ENCODE measurements around the gene MEIS1.
"Not testable (repeated sequence)": the region's sequence is repeated elsewhere in the genome, so short reads cannot be mapped to it uniquely, and the experiment has no call there.

The MEIS1 gene

DNA sequence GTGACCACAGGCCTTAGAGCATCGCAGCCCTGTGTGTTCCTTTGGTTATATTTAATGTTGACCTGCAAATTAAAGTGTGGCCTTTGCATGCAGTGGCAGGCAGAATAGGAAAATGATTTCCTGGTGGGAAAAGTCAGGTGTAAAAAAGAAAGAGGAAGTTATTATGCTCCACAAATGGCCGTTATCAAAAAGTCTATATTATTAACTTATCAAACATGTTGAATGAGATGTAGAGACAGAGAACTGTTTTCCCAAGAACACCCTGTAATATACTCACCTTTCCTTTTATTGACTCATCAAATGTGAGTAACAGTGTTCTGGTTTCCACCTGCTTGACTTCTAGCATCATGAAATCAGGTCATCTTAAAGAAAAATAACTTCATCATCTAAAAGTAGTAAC, 35.3 kb downstream of the MEIS1 start:
- no peak for DNase-seq

DNA sequence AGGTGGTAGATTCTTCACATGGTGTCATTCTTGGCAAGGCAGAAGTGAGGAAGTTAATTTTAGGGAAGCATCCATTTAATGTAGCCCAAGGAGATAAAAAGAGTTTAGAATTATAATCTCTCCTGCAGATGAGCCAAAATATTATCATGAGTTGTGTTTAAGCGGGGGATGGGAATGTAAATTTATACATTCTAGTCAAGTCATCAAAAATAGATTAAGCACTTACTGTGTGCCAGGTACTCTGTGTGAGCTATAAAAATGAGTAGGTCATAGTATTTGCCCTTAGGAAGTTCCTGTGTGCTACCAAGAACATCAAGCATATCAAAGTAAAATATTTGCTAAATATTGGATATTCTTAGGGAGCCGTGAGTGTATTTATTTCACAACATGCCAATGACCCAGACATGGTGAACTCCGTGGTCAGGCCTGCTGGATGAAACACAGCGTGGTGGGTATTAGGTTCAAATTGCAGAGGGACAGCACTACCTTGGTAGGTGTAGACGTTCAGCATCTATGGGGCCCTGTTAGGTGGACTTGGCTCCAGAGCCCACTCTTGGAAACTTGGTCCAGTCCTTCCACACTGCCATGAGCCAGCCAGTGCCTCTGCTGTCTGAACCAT, 37.4 kb downstream of the MEIS1 start:
- no peak for DNase-seq

- no peak for DNase-seq
Observed at GRCh38 chr2:66477135-66477842, 42.4 kb downstream of the MEIS1 start.

DNA sequence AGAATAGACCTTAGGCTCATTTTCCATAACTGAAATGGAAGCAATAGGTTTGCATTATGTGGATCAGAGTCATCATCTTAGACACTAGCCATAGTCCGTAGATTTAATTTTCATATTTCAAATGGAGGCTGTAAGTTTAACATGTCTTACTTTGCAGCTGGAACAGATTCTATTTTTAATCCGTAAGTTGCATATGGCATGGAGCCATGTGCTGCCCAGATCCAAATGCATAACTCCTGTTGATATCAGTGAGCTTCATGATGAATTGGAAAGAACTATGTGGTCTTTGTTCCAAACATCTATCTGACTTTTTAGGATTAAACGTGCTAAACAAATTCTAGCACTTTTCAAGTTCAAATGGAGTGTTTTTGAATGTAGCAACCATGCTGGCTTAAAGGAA, 43.4 kb downstream of the MEIS1 start:
- DNase-seq = no peak

GRCh38 chr2:66478731-66479316, 43.9 kb downstream of the MEIS1 start:
- no peak for DNase-seq

DNA sequence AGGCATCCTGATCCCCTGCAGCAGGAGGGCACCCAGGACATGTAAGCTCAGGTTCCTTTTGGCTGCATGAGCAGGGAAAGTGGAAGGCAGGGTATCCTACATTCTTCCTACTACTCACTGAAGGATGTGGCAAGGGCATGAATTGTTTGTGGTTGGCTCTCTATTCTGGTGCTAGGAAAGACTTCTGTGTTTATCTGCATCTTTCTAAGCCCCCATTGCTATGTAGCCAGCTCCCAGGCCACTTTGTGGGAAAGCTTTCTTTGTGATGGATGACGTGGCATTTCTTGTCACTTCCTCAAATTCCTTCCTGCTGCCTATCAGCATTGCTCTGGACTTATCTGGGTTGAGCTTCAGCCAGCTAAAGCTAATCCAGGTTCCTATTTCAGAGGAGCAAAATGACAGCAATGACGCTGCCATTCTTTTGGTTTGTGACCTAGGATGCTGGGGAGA, 46.2 kb downstream of the MEIS1 start:
- DNase-seq = no peak

DNA sequence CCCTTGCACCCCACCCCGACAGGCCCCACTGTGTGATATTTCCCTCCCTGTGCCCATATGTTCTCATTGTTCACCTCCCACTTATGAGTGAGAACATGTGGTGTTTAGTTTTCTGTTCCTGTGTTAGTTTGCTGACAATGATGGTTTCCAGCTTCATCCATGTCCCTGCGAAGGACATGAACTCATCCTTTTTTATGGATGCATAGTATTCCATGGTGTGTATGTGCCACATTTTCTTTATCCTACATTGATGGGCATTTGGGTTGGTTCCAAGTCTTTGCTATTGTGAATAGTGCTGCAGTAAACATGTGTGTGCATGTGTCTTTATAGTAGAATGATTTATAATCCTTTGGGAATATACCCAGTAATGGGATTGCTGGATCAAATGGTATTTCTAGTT, 50.3 kb downstream of the MEIS1 start:
- DNase-seq = not testable (repeated sequence)

GRCh38 chr2:66488946-66489345, 54.0 kb downstream of the MEIS1 start:
- DNase-seq = no peak

DNA sequence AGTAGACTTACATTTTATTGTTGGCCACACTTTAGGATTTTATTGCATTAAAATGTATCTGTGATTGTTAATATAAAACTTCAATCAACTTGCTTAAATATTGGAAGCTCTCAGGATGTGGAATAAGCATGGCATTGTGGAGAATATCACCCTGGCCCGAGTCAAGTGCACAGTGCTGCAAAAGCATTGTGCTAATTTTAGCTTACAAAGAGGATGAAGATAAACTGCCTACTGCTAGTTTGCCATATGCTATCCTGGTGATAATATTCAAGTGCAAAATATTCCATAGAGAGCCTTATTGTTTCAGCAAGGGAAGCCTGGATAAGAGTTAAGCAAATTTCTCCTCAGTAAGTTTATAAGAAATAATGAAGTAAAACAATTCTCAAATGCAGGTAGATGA, 54.5 kb downstream of the MEIS1 start:
- no peak for DNase-seq

- no peak for DNase-seq
Observed at GRCh38 chr2:66490588-66491001, 55.7 kb downstream of the MEIS1 start.

DNA sequence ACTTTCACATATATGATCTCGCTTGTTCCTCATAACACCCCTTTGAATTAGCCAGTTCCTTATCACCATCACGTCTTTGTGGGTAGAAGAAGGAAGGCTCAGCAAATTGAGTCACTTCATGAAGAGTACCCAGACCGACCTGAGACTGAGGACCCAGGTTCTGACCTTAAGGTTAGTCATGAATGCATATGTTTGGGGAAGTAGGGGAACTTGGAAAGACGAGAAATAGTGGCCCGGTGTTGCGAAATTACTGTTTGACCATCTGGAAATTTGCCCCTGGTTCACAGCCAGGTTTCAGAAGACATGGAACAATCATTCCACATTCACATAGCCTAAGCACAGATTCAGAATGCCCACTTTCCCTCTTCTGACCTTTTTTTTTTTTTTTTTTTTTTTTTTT, 59.8 kb downstream of the MEIS1 start:
- no peak for DNase-seq

GRCh38 chr2:66495788-66496640, 61.1 kb downstream of the MEIS1 start:
- DNase-seq = no peak

GRCh38 chr2:66496670-66497420, 61.9 kb downstream of the MEIS1 start:
- DNase-seq = no peak

DNA sequence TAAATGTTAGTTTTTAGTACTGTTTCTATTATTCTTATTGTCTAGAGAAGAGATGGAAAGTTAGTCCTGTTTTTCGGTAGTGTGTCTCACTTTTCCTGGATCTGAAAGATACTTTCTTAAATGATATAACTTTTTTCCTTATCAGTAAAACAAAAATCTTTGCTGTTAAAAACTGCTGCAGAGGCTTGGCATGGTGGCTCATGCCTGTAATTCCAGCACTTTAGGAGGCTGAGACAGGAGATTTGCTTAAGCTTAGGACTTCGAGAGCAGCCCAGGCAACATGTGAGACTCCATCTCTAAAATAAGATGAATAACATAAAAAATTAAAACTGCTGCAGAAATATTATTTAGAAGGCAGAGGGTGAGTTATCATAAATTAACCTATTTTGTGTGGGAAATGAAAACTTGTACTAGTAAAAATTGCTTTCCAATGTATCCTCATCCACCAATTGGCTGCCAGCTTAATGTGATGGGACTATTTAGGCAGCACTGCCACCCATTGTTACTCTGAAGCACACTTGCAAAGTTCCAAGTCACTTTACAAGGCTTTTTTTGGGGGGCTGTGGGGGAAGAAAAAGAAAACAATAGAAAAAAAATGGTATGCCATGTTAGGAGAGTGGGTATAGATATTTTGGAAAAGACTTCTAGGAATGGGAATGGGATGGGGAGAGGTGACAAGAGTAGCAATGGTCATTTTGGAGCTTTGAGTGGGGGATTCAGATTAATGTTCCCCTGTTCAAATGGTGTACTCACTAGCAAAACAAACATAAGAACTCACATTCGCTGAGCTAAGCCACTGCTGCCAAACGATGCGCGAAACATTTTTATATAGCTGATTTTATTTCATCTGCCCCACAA, 62.7 kb downstream of the MEIS1 start:
- DNase-seq = no peak

DNA sequence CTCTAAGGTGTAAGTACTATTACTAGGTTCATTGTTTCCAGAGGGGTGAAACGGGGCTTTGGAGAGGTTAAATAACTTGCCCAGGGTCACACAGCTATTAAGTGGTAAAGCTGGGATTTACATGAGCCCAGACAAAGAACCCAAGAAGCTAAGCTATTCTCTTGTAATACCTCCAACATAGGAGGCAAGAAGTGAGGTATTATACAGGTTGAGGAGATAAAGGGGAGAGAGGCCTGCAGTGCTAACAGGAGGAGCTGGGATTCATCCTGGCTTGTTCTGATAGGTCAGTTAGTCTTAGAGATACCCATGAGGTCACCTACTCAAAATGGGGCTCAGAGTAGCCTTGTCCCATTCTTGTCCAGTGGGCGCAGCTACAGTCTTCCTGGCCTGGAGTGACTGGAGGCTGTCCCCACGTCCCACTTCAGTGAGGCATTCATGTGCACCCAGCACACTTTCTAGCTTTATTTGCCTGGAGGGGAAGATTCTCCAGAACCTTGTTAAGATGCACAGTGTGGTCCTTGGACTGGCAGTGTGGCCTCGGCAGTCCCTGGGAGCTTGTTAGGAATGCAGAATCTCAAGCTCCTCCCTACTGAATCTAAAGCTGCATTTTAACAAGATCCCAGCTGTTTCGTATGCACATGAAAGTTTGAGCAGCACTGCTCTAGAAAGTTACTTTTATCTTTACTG, 63.5 kb downstream of the MEIS1 start:
- no peak for DNase-seq

DNA sequence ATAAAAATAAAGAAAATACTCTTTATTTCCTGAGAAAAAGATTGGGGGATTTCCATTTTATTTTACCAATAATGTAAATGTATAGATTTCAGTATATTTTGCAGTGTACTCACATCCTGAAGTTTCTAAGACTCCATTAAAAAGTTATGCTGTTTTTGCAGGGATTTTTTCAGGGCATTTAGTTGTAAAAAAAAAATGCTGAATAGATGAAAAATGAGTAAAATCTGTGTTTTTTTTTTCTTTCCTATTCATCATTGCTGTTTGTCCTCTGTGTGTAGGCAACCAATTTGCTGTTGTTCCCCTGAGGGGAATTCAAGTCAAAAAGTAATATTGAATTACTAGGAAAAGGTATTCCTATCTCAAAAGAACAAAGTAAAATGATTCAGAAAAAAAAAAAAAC, 66.3 kb downstream of the MEIS1 start:
- no peak for DNase-seq

- no peak for DNase-seq
Observed at GRCh38 chr2:66506265-66506664, 71.3 kb downstream of the MEIS1 start.

DNA sequence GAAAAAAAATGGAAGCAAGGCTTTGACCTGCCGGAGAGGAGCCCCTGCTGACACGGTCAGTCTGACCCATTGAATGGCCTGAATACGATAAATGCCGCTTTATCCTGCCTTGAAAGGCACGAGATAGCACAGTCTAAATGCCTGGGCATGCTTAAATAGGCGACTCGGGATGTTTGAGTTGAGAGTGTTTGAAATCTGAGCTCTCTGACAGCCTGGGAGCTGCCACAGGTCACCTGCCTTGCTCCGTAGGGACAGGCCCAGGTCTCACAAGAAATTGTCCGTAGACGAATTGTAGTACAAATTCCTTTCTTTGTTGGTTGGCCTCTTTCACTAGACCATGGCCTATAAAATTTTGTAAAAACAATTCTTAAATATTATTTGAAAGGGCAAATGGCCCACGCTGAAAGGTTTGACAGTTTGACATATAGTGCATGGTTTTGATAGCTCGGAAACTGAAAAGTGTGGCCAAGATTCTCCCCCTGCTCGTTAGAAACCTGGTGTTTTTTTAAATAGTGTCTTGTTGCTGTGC, 72.8 kb downstream of the MEIS1 start:
- DNase-seq = no peak

DNA sequence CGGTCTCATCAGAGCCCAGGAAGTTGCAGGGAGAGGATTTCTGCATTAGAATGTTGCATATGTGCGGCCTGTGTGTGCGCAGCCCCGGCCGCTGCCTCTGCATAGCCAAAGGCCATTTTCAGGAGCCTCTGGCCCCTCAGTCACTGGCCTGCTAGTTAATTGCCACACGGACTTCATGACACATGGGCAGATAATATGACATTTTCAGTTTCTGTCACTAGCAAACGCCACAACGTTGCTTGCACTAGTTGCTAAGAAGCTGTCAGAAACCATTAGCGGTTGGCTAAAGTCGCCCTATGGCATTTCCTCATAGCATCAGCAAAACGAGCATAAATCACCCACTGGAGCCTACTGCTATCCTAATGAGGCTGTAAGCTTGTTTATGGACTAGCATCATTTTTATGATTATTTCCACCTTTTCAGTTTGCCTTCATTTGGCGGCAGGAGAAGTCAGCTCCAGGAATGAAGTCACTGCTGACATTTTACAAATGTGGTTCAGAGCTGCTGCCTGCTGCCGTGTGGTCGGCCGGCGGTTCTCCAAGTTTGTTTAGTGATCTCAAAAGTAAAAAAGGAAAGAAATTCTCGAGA, 73.7 kb downstream of the MEIS1 start:
- no peak for DNase-seq

DNA sequence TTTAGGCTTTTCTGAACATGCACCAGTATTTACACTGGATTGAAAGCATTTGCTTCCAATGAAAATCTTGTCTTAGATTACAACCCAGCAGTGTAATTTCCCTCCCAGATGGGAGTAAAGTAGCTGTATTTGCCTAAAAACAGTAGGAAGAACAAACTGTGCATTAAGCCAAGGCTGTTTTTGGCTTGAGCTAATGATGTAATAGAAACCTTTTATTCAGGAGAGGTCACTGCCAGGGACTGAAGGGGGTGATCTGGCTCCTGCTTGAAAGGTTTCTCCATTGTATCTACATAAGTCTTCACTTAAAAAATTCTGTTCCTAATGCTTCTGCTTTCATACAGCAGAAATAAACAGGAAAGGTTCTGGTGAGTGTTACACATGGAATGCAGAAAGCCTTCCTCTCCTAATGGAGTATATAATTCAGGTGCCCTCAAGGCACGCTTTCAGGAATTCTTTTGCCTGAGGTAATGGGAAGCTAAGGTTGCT, 74.4 kb downstream of the MEIS1 start:
- DNase-seq = no peak
